ENCODE results near the gene SLC17A1. TPM values are rescaled to one million over a fixed set of nuclear protein-coding genes. Genes with fewer than 3 reads are reported as not detected.
A peak's percentile ranks its signal among the peaks of the same experiment; 100 is the strongest.

The SLC17A1 gene
- total and polyA plus RNA-seq, 8 donors: 0.16 TPM; not detected in 7

DNA sequence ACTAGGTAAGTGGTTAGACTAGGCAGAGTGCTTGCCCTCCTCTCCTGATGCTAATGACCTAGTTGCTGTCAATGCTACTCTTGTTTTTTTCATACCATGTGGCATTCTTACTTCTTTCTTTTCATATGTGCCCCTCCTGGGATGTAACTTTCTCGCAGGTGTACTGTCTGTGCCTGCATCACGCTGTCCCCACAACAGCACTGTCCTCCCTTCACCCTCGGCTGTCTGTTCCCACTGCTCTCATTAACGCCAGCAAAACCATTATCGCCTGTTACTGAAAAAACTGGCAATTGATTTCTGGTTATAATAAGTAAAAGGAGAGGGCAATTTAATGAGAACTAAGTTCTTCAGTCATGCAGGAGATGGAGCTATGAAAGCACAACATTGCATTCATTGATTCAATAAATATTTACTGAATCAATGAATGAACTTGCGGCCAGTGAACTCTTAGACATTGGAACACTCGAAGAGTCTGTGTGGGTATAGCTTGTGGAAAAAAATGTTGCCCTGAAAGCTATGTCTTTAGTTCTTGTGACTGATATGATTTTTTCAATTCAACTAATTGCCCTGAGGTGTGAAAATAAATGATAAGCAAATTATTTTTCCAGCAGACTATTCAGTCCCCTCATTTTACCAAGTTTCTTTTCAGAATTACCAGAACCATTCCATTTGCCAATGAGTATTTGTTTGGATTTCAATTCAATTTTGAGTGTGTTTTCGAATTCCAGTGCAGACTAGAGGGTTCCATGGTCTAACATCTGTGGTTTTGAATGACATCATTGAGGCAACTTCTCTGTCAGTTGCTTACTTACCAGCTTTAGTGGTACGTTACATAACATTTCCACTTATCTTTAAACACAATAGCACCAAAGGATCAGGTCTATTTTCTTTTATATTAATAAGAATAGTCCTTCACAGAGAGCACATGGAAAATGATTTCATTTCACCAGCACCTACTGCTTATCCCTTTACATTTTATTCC lies 75.2 kb downstream of the SLC17A1 start:
- H3K36me3 ChIP-seq: no peaks in the 10 kb centered on the region
- 50 to 51% methylated on average over 9 of the region's 9 CpGs for WGBS, 2 donors
- peak; percentile 20 to 56 (median 35) for ATAC-seq
- peak in 1 of 6 donors; percentile 11 for DNase-seq
- no peaks in the 10 kb centered on the region for H3K27me3 ChIP-seq
- H3K27ac ChIP-seq: peak overlapping the region in 3 of 4 donors; percentile 30 to 74 (median 63)
- peak overlapping the region in 2 of 4 donors; percentile 24 to 27 for H3K4me3 ChIP-seq
- H3K4me1 ChIP-seq: peaks cover 0 to 2% (median 0%) of the 10 kb centered on the region in 3 donors
- FAIRE-seq: no peak
- H3K9me3 ChIP-seq: no peaks in the 10 kb centered on the region
- intact Hi-C loops (cut with DNase I): no loop called here
- TF ChIP-seq, protein P1, sequence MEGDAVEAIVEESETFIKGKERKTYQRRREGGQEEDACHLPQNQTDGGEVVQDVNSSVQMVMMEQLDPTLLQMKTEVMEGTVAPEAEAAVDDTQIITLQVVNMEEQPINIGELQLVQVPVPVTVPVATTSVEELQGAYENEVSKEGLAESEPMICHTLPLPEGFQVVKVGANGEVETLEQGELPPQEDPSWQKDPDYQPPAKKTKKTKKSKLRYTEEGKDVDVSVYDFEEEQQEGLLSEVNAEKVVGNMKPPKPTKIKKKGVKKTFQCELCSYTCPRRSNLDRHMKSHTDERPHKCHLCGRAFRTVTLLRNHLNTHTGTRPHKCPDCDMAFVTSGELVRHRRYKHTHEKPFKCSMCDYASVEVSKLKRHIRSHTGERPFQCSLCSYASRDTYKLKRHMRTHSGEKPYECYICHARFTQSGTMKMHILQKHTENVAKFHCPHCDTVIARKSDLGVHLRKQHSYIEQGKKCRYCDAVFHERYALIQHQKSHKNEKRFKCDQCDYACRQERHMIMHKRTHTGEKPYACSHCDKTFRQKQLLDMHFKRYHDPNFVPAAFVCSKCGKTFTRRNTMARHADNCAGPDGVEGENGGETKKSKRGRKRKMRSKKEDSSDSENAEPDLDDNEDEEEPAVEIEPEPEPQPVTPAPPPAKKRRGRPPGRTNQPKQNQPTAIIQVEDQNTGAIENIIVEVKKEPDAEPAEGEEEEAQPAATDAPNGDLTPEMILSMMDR (IDR thresholded peaks at IDR 0.05): no peak

DNA sequence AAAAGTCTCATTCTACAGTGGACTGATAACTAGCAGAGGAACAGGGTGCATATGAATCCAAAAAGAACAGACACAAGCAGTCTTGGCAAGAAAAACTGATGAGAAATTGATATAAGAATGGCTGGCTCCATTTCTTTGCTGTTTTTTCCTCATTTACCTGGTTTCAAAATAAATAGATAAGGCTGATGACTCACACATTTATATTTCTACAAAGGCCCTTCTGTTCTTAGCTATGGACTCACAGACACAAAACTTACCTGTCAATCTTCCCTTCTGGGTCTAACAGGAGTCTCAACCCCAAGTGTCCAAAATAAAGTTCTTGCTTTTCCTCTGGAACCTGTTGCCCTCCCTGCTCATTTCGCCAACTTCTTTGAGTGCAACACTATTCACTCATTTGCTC lies 76.4 kb downstream of the SLC17A1 start:
- H3K4me3 ChIP-seq: peak overlapping the region in 2 of 4 donors; percentile 24 to 27
- intact Hi-C loops (cut with DNase I): no loop called here
- TF ChIP-seq, protein P1 (IDR thresholded peaks at IDR 0.05): no peak
- no peak for DNase-seq
- peak overlapping the region in 3 of 4 donors; percentile 6 to 74 (median 63) for H3K27ac ChIP-seq
- no peaks in the 10 kb centered on the region for H3K9me3 ChIP-seq
- no peak for FAIRE-seq
- no peaks in the 10 kb centered on the region for H3K27me3 ChIP-seq
- WGBS, 2 donors: 71 to 80% methylated on average over 1 of the region's 1 CpG
- H3K36me3 ChIP-seq: no peaks in the 10 kb centered on the region
- peak; percentile 59 to 81 (median 68) for ATAC-seq
- H3K4me1 ChIP-seq: peaks cover 0 to 2% (median 0%) of the 10 kb centered on the region in 3 donors

DNA sequence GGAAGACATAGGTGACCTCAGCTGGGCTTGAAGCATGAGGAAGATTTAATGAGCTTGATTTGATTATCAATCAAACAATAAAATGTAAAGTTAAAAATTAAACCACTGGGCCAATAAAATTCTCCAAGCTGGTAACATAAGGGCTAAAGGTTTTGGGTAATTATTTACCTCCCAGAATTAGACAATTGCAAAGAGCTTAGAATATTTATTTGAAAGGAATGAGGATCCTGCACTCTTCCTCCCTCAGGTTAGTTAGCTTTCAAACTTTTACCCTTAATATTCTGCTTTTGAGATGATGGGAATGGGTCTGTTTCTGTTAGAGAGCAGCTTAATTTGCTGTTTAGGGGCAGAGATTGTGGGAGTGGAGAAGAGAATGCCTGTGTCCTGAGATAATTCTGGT lies 77.3 kb downstream of the SLC17A1 start, which contains the start of gene SLC17A4:
Gene SLC17A4, plus strand, starts transcription at position 208 of the 400 bp plus-strand sequence. CDS start 7,221 bp downstream, outside the sequence.
- ATAC-seq (peak in 3 of 4 donors; percentile 30 to 59 (median 35)), DNase-seq (no peak), FAIRE-seq (no peak)
- H3K27ac ChIP-seq: peak within 1 kb of the TSS in 2 of 4 donors; percentile 63 to 74
- peak within 1 kb of the TSS in 2 of 4 donors; percentile 24 to 27 for H3K4me3 ChIP-seq
- TF ChIP-seq, protein P1 (IDR thresholded peaks at IDR 0.05): no peak
- H3K4me1 ChIP-seq: peaks cover 0 to 2% (median 0%) of the 10 kb centered on the region in 3 donors
- H3K36me3 ChIP-seq: no peaks in the 10 kb centered on the region
- intact Hi-C loops (cut with DNase I): no loop called here
- no peaks in the 10 kb centered on the region for H3K9me3 ChIP-seq
- no peaks in the 10 kb centered on the region for H3K27me3 ChIP-seq

DNA sequence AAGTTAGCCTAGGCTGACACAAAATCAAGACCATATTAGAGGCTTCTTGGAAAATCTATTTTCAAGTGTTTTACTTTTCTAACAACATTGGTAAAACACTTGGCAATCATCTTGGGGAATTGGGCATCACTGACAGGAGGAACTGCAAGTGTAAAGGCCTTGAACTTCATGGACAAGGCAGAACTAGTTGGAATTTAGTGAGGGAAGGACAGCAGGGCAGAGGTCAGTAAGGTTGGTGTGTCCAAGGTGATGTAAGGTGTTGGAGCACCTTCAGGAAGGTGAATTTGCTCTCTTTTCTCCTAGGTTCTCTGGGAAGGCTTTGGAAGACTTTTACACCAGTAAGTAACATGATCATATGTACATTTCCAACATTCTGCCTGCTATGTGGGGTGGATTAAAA lies 78.8 kb downstream of the SLC17A1 start:
- FAIRE-seq (no peak), DNase-seq (no peak), ATAC-seq (no peak)
- H3K27me3 ChIP-seq: no peaks in the 10 kb centered on the region
- TF ChIP-seq, protein P1 (IDR thresholded peaks at IDR 0.05): no peak
- intact Hi-C loops (cut with DNase I): no loop called here
- H3K9me3 ChIP-seq: no peaks in the 10 kb centered on the region
- H3K27ac ChIP-seq: no peak overlapping the region
- H3K4me3 ChIP-seq: no peak overlapping the region
- H3K4me1 ChIP-seq: peaks cover 0 to 2% (median 0%) of the 10 kb centered on the region in 3 donors
- H3K36me3 ChIP-seq: no peaks in the 10 kb centered on the region

Data from pancreas (tissue), 10 donors.